NT2/D1 (cell line): Measurements from ENCODE around the gene KISS1R.

Source experiments
- SUZ12 ChIP-seq: IDR thresholded peaks from 2 replicates; pipeline ENCODE4 v1.6.1; 2011; ENCODE audit not compliant: insufficient read length, insufficient read depth; ENCODE audit errors: extremely low read depth
- YY1 ChIP-seq: IDR thresholded peaks from 2 replicates; pipeline ENCODE4 v1.6.1; 2011; ENCODE audit not compliant: insufficient read length, insufficient read depth
- ZNF274 ChIP-seq: IDR thresholded peaks from 2 replicates; pipeline ENCODE4 v1.6.1; 2011; ENCODE audit warnings: mild to moderate bottlenecking, low read depth, low read length

GRCh38 chr19:942133-942645, 25.1 kb downstream of the KISS1R start:
- TF ChIP-seq SUZ12 (no peak), ZNF274 (no peak), YY1 (no peak)
